Measurements from ENCODE around the gene FBL.
A peak's percentile ranks its signal among the peaks of the same experiment; 100 is the strongest.
"Not testable (repeated sequence)": the region's sequence is repeated elsewhere in the genome, so short reads cannot be mapped to it uniquely, and the experiment has no call there.

FBL gene

DNA sequence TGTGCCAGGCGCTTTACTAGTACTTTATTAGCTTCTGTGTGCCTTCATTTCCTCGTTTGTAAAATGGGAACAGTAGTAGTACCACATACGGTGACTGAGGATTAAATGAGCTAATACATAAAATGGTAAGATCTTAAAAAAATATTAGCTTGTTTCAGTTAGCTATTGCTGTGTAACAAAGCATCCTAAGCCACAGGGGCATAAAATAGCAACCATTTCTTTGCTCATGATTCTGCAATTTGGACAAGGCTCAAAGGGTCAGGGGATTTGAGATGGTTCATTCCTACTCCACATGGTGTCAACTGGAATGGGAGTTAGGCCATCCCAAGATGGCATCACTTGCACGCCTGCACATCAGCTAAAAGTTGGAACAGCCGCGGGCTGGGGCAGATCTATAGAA, 25.5 kb downstream of the FBL start:
- DNase-seq: no peak

DNA sequence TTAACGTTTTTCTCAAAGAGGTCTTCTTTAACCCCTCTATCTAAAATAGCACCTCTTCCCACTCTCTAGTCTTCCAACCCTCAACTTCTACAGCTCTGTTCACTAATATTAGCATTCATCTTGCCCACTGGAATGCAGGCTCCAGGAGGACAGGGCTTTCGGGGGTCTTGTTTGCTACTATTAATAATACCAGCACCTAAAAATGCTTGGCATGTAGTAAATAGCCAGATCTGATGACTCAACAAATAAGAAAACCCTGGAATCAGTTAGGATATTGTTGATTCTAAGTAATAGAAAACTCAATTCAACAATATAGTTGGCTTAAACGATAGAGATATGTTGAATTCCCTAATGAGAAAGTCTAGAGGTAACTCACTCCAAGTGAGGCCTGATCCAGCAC, 26.4 kb downstream of the FBL start:
- DNase-seq: no peak

DNA sequence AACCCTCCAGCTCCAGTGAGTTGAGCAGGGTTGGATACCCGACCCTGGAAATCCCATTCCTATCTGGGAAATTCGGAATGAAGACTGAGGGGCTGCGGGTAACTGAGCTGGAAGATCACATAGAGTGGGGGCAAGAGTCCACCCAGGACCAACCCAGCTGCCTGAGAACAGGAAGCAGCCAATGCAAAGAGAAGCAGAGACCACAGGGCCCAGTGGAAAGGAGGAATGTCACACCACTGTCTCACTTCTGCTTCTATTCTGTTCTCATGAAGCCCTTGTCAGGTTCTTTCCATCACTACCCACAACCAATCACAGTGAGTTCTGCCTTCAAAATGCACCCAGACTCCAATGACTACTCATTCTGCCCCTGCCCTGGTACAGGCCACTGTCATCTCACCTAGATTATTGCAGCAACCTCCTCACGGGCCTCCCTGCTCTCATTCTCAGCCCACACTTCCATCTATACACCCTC, 27.5 kb downstream of the FBL start:
- no peak for DNase-seq

- no peak for DNase-seq
These were observed 28.2 kb downstream of the FBL start for GRCh38 chr19:39817888-39818561.

DNA sequence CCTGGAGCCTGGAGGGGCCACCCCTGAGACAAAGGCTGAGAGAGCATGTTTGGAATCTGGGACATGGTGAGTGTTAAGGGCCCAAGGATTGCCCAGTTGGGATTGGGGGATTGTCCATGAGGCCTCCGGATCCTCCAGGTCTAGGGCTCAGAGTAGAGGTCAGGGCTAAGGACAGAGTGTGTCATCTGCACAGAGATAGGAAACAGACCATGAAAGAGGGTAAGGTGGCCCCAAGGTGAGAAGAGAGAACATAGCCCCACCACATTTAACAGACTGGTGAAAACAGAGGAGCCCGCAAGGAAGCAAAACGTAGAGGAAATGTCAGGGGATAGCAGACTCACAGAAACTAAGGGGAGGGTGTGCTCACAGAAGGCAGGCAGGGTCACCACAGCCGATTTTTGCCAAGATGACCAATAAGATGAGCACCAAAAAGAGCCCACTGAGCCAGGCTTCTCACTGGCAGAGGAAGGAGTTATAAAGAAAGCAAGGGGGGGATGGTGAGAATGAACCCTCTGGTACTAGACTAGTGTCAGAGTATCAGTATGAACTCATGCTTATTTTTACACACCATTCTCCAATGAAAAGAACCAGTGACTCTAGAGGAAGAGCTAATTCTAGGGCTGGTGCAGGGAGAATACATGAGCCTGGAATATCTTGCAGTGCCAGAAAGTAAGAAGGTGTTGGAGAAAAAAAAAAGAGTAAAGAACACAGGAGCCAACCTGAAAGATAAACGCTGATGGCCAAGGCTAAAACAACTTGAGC, 29.7 kb downstream of the FBL start:
- no peak for DNase-seq

DNA sequence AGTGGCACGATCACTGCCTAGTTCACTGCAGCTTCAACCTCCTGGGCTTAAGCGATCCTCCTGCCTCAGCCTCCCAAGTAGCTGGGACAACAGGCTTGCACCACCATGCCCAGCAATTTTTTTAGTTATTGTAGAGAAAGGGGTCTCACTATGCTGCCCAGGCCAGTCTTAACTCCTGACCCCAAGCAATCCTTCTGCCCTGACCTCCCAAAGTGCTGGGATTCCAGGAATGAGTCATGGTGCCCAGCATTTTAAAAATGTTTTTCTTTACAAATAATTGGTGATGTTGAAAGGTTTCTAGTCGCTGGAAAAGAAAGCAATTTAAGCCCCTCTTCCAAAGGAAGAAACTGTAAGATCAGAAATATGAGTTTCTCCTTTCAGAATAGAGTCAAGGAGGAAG, 31.6 kb downstream of the FBL start:
- no peak for DNase-seq

DNA sequence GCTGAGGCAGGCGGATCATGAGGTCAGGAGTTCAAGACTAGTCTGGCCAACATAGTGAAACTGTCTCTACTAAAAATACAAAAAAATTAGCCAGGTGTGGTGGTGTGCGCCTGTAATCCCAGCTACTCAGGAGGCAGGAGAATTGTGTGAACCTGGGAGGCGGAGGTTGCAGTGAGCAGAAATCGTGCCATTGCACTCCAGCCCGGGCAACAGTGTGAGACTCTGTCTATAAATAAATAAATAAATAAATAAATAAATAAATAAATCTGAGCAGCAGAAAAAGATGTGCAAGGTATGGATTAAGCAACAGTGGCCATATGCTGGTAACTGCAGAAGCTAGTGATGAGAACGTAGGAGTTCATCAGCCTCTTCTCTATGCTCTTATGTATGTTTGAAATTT, 32.1 kb downstream of the FBL start:
- not testable (repeated sequence) for DNase-seq

- peak; percentile 19 for DNase-seq
These were observed 32.8 kb downstream of the FBL start for GRCh38 chr19:39813264-39813993.

- DNase-seq: no peak
These were observed 35.1 kb downstream of the FBL start for GRCh38 chr19:39811064-39811463.

DNA sequence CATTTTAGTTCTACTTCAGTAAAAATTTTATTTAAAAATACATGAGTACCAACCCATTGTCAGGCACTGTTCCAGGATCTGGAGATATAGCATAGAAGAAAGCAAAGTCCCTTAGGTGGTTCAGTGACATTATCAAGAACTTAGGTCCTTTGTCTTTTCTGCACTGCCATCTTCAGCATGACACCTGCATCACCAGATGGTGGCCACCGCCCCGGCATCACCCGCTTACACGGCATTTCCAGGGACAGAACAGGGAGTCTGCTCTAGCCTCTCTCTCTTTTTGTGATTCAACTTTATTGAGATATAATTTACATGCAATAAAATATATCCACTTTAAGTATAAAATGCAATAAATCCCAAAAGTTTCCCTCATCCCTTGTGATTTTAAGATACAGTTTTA, 35.8 kb downstream of the FBL start:
- no peak for DNase-seq

- DNase-seq: no peak
These were observed 36.8 kb downstream of the FBL start for GRCh38 chr19:39809368-39809767.

- not testable (repeated sequence) for DNase-seq
These were observed 37.5 kb downstream of the FBL start for GRCh38 chr19:39808688-39809087.

DNA sequence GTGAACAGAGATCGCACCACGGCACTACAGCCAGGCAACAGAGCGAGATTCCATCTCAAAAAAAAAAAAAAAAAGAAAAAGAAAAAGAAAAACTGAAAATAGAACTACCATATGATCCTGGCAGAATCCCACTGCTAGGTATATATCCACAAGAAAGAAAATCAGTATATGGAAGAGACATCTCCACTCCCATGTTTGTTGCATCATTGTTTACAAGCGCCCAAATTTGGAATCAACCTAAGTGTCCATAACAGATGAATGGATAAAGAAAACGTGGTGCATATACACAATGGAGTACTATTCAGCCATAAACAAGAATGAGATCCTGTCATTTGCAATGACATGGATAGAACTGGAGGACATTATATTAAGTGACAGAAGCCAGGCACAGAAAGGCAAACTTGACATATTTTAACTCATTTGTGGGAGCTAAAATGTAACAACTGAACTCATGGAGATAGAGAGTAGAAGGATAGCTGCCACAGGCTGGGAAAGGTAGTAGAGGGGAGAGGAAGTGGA, 38.3 kb downstream of the FBL start:
- DNase-seq: no peak

- no peak for DNase-seq
These were observed 41.1 kb downstream of the FBL start for GRCh38 chr19:39805104-39805503.

GRCh38 chr19:39802958-39803357, 43.2 kb downstream of the FBL start:
- DNase-seq: no peak

DNA sequence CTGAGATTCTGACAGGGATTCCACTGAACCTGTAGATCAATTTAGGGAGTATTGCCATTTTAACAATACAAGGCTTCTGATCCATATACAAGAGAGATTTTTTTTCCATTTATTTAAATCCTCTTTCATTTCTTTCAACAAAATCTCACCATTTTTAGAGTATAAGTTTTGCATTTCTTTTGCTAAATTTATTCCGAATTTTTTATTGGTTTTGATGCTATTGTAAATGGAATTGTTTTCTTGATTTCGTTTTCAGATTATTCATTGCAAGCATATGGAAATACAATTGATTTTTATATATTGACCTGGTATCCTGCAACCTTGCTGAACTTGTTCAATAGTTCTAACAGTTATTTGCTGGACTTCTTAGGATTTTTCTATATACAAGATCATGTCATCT, 49.1 kb downstream of the FBL start:
- no peak for DNase-seq

DNA sequence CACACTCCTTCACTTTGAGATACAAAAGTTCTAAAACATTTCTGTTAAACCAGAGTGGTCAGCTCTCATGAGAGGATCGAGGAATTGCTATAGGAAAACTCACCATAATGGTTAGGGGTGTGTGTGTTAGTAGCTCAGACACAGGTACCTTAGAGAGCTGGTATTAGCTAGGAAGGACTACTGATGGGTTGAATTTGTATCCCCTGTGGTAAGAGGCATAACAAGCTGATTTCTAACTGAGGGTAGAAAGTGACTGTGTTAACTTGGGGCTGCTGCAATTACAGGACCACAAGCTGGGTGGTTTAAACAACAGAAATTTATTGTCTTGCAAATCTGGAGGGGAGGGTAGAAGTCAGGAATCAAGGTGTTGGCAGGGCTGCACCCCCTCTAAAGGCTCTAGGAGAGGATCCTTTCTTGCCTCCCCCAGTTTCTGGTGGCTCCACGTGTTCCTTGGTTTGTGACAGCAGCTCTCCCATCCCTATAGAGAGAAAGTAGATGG, 50.1 kb downstream of the FBL start:
- DNase-seq: no peak

DNA sequence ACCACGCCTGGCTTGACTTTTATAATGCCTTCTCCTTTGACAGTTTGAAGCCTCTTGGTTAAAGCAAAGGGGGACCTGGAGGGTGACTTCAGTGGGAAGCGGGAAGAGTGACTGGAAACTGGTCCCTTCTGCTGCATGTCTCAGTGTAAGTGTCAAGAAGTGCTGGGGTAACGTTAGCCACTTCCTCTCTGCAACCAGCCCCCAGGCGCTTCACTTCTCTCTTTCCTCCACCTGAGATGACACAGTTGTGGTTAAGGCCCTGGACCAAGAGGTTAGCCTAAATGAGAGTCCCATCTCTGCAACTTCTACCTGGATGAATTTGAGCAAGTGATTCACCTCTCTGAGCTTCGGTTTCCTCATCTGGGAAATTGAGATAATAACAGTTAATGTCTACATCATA, 51.2 kb downstream of the FBL start:
- DNase-seq: no peak

DNA sequence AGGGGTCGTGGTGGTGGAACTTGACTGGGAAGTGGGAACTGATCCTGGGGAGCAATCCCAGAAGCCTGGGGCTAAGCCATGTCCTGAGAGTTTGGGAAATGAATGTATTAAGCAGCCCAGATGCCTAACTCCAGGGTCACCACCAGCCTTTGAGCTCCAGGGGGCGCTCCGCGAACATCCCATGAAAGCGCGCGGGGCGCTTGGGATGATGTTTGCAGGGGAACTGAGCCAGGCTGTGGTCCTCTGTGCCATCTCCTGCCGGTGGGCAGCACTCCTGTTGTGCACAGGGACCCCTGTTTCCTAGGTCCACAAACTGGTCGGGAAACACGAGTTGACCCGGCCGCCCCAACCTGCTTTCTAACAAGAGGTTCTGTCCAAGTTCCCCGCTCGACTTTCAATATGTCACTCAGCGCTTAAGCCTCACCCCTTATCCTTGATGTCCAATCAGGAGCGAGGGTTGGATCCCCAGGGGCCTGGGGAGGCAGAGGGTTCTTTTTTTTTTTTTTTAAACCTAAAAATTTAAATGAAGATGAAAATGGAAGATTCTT, 53.1 kb downstream of the FBL start:
- peak; percentile 64 for DNase-seq

DNA sequence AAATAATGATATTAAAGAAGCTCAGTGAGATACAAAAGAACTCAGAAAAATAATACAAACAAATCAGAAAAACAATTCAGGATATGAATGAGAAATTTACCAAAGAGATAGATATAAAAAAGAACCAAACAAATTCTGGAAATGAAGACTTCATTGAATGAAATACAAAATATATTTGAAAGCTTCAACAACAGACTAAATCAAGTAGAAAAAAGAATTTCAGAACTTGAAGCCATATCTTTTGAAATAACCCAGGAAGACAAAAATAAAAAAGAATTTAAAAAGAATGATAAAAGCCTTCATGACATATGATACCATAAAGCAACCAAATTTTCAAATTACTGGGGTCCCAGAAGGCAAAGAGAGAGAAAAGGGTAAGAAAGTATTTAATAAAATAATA, 57.9 kb downstream of the FBL start:
- no peak for DNase-seq

All from DMS 273 treated with DMSO at 0.1 percent for 48 hours (cell line).